Measurements from ENCODE around the gene MAP2K7.

Gene MAP2K7

GRCh38 chr19:7867092-7867844 is 36.4 kb upstream of the MAP2K7 start:
- no peak for FAIRE-seq

GRCh38 chr19:7868326-7868670 is 35.4 kb upstream of the MAP2K7 start:
- FAIRE-seq = no peak

- no peak for FAIRE-seq
Measured at GRCh38 chr19:7868671-7869452, 34.8 kb upstream of the MAP2K7 start.

GRCh38 chr19:7869453-7869909 is 34.2 kb upstream of the MAP2K7 start:
- FAIRE-seq = no peak

GRCh38 chr19:7869910-7870511 is 33.7 kb upstream of the MAP2K7 start:
- no peak for FAIRE-seq

- FAIRE-seq = peak; percentile 88
Measured at GRCh38 chr19:7870571-7871436, 32.9 kb upstream of the MAP2K7 start.

GRCh38 chr19:7871437-7872305 is 32.0 kb upstream of the MAP2K7 start:
- peak; percentile 91 for FAIRE-seq

- FAIRE-seq = no peak
Measured at GRCh38 chr19:7872306-7873204, 31.1 kb upstream of the MAP2K7 start.

GRCh38 chr19:7873304-7874075 is 30.2 kb upstream of the MAP2K7 start:
- no peak for FAIRE-seq

- no peak for FAIRE-seq
Measured at GRCh38 chr19:7874076-7874896, 29.4 kb upstream of the MAP2K7 start, which contains the start of gene PRR36. Gene PRR36, minus strand, starts transcription at chr19:7874390. Its CDS starts 701 bp downstream, at chr19:7873689.

- FAIRE-seq = no peak
Measured at GRCh38 chr19:7874897-7875273, 28.8 kb upstream of the MAP2K7 start.

GRCh38 chr19:7877249-7877836 is 26.3 kb upstream of the MAP2K7 start:
- FAIRE-seq = no peak

GRCh38 chr19:7879111-7879807 is 24.4 kb upstream of the MAP2K7 start:
- FAIRE-seq = no peak

- no peak for FAIRE-seq
Measured at GRCh38 chr19:7879836-7880235, 23.8 kb upstream of the MAP2K7 start.

- FAIRE-seq = no peak
Measured at GRCh38 chr19:7881910-7882309, 21.8 kb upstream of the MAP2K7 start.

GRCh38 chr19:7883105-7883504 is 20.6 kb upstream of the MAP2K7 start:
- FAIRE-seq = no peak

GRCh38 chr19:7883796-7884570 is 19.7 kb upstream of the MAP2K7 start:
- FAIRE-seq = no peak

Data from TTC549 (cell line).